ENCODE results near the gene EME1.
"Not testable (repeated sequence)": the region's sequence is repeated elsewhere in the genome, so short reads cannot be mapped to it uniquely, and the experiment has no call there.

Gene EME1

GRCh38 chr17:50396261-50397110 lies 23.5 kb downstream of the EME1 start:
- DNase-seq = peak; percentile 83

GRCh38 chr17:50397111-50397918 lies 24.3 kb downstream of the EME1 start, which contains the start of gene LRRC59:
TSS of gene LRRC59 (minus strand) at chr17:50397523. CDS start at chr17:50397317, 206 bp downstream.
- DNase-seq = peak; percentile 95

- DNase-seq = peak; percentile 57
Measured at GRCh38 chr17:50397919-50398285, 24.9 kb downstream of the EME1 start.

GRCh38 chr17:50398672-50399071 lies 25.6 kb downstream of the EME1 start:
- DNase-seq = not testable (repeated sequence)

- DNase-seq = not testable (repeated sequence)
Measured at GRCh38 chr17:50399591-50399990, 26.6 kb downstream of the EME1 start.

GRCh38 chr17:50405351-50405750 lies 32.3 kb downstream of the EME1 start:
- DNase-seq = not testable (repeated sequence)

- no peak for DNase-seq
Measured at GRCh38 chr17:50406578-50406977, 33.5 kb downstream of the EME1 start.

GRCh38 chr17:50407921-50408320 lies 34.9 kb downstream of the EME1 start:
- no peak for DNase-seq

GRCh38 chr17:50412188-50412732 lies 39.2 kb downstream of the EME1 start:
- no peak for DNase-seq

GRCh38 chr17:50414808-50415207 lies 41.8 kb downstream of the EME1 start:
- no peak for DNase-seq

- not testable (repeated sequence) for DNase-seq
Measured at GRCh38 chr17:50419577-50419976, 46.5 kb downstream of the EME1 start.

- DNase-seq = no peak
Measured at GRCh38 chr17:50420419-50421112, 47.5 kb downstream of the EME1 start.

GRCh38 chr17:50421308-50422051 lies 48.5 kb downstream of the EME1 start:
- no peak for DNase-seq

GRCh38 chr17:50422738-50423137 lies 49.7 kb downstream of the EME1 start:
- no peak for DNase-seq

- DNase-seq = peak; percentile 38
Measured at GRCh38 chr17:50423553-50424159, 50.6 kb downstream of the EME1 start.

GRCh38 chr17:50424246-50424995 lies 51.4 kb downstream of the EME1 start:
- no peak for DNase-seq

- DNase-seq = no peak
Measured at GRCh38 chr17:50424996-50425681, 52.1 kb downstream of the EME1 start.

GRCh38 chr17:50425682-50426471 lies 52.8 kb downstream of the EME1 start, which contains the start of gene ACSF2:
TSS of gene ACSF2 (plus strand) at chr17:50426218. CDS start at chr17:50426262, 44 bp downstream.
- DNase-seq = peak; percentile 67

- no peak for DNase-seq
Measured at GRCh38 chr17:50426472-50426782, 53.4 kb downstream of the EME1 start.
